ENCODE results near the gene ZNF273.
"Not testable (repeated sequence)": the region's sequence is repeated elsewhere in the genome, so short reads cannot be mapped to it uniquely, and the experiment has no call there.

Gene ZNF273

DNA sequence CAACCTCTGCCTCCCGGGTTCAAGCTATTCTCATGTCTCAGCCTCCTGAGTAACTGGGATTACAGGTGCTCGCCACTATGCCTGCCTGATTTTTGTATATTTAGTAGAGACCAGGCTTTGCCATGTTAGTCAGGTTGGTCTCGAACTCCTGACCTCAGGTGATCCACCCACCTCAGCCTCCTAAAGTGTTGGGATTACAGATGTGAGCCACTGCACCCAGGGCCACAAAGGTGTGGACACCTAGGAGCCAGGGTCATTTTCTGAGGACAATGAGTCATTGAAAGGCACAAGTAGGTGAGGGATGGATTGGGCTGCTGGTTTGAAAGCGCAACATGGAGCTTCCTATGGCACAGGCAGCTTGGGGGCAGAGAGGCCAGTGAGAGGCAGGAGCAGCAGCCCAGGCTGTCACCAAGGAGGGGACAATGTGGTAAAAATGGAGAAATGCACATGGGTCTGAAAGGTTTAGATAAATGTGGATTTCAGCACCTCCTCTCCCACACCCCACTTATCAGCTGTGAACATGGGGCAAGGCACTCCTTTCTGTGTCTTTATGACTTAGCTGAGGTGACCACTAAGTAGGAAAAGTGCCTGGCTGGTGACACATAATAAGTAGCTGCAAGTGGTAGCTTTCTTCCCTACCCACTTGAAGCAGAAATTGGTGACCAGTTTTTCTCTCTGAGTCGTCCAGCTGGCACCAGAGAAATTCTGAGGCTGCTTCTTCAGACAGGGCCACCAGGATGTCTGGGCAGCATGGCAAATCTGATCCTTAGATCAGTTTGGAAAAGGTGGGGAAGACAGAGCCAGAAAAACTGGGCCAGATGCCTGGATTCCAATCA, 41.8 kb downstream of the ZNF273 start:
- WGBS: 76% methylated on average over 5 of the region's 5 CpGs
- H3K27ac ChIP-seq (ENCODE audit: low read length, poor library complexity, severe bottlenecking); H3K9me3 ChIP-seq (ENCODE audit: control insufficient read depth, low read length); H4K91ac ChIP-seq (ENCODE audit: low read length); H3K4me1 ChIP-seq (ENCODE audit: control insufficient read depth, insufficient read depth, low read depth, low read length); H3K14ac ChIP-seq (ENCODE audit: low read length in 2 of 2); H3K4ac ChIP-seq (ENCODE audit: low read depth in 1 of 2, low read length in 2 of 2); DNase-seq; H3K79me1 ChIP-seq (replicated peaks; ENCODE audit: low read length, poor library complexity, severe bottlenecking); H2BK5ac ChIP-seq (ENCODE audit: low read depth, low read length, poor library complexity, severe bottlenecking); H2BK15ac ChIP-seq (ENCODE audit: low read depth, poor library complexity, severe bottlenecking); H3K4me2 ChIP-seq (ENCODE audit: low read length, poor library complexity, severe bottlenecking); H2AFZ ChIP-seq (ENCODE audit: low read depth, low read length); H4K8ac ChIP-seq (ENCODE audit: low read length); H2AK5ac ChIP-seq (ENCODE audit: low read length, severe bottlenecking); H3K9ac ChIP-seq (ENCODE audit: low read length); H2BK120ac ChIP-seq (ENCODE audit: low read depth, low read length); H2BK12ac ChIP-seq (ENCODE audit: low read length in 2 of 2); H3K4me3 ChIP-seq (ENCODE audit: insufficient read depth in 1 of 2, low read depth in 1 of 2, low read length in 2 of 2); H3K23ac ChIP-seq (ENCODE audit: low read length in 2 of 2); H3K36me3 ChIP-seq (ENCODE audit: control insufficient read depth in 1 of 2, insufficient read depth in 2 of 2, low read depth in 1 of 2, low read length in 2 of 2); H3K18ac ChIP-seq (ENCODE audit: low read depth in 1 of 2, low read length in 2 of 2): not testable (repeated sequence)
- H3K27me3 ChIP-seq (ENCODE audit: control insufficient read depth in 1 of 2, insufficient read depth in 1 of 2, low read length in 2 of 2): peaks cover 11 to 36% of the 10 kb centered on the region in 2 experiments

DNA sequence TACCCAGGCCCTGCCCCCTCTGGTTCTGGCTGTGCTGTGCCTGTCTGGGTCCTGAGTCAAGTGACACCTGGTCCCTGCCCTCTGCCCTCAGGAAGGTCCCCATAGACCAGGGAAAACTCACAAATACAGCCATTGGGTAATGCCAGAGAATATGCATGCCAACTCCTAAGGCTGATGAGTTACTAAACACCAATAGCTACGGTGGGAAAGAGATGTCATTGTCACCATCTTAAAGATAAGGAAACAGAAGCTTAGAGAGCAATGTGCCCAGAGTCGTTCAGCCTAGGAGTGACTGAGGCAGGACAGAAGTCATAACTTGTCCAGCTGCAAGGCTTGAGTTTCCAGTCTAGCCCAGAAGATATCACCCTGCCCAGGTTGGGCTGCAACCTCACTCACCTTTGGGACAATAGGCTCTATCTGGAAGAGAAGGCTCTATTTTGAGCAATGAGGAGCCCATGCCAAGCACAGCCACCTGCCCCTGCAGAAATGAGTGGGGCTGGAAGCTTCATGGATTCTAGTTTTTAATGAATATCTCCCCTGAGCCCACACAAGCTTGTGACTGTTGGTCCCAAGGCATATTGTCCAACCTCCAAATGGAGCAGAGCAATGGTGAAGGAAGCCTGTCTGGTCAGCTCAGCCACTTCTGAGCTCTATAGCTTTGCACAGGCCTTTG, 42.6 kb downstream of the ZNF273 start:
- Histone ChIP-seq H3K4me2 (ENCODE audit: low read length, poor library complexity, severe bottlenecking) (no peak overlapping the region), H3K9ac (ENCODE audit: low read length) (no peak overlapping the region), H3K27me3 (ENCODE audit: control insufficient read depth in 1 of 2, insufficient read depth in 1 of 2, low read length in 2 of 2) (peaks cover 11 to 36% of the 10 kb centered on the region in 2 experiments), H3K36me3 (ENCODE audit: control insufficient read depth in 1 of 2, insufficient read depth in 2 of 2, low read depth in 1 of 2, low read length in 2 of 2) (no peaks in the 10 kb centered on the region), H3K4ac (ENCODE audit: low read depth in 1 of 2, low read length in 2 of 2) (no peak overlapping the region), H2AK5ac (ENCODE audit: low read length, severe bottlenecking) (no peak overlapping the region), H2BK120ac (ENCODE audit: low read depth, low read length) (no peak overlapping the region), H3K79me1 (replicated peaks; ENCODE audit: low read length, poor library complexity, severe bottlenecking) (no peaks in the 10 kb centered on the region), H2BK5ac (ENCODE audit: low read depth, low read length, poor library complexity, severe bottlenecking) (no peak overlapping the region), H4K91ac (ENCODE audit: low read length) (no peak overlapping the region), H3K9me3 (ENCODE audit: control insufficient read depth, low read length) (no peaks in the 10 kb centered on the region), H3K23ac (ENCODE audit: low read length in 2 of 2) (no peak overlapping the region), H3K4me3 (ENCODE audit: insufficient read depth in 1 of 2, low read depth in 1 of 2, low read length in 2 of 2) (no peak overlapping the region), H2AFZ (ENCODE audit: low read depth, low read length) (no peak overlapping the region), H3K14ac (ENCODE audit: low read length in 2 of 2) (no peak overlapping the region), H3K18ac (ENCODE audit: low read depth in 1 of 2, low read length in 2 of 2) (no peak overlapping the region), H4K8ac (ENCODE audit: low read length) (no peak overlapping the region), H2BK15ac (ENCODE audit: low read depth, poor library complexity, severe bottlenecking) (no peak overlapping the region), H3K27ac (ENCODE audit: low read length, poor library complexity, severe bottlenecking) (no peak overlapping the region), H3K4me1 (ENCODE audit: control insufficient read depth, insufficient read depth, low read depth, low read length) (peaks cover 5% of the 10 kb centered on the region), H2BK12ac (ENCODE audit: low read length in 2 of 2) (no peak overlapping the region)
- WGBS: 61% methylated on average over 2 of the region's 2 CpGs
- no peak for DNase-seq

DNA sequence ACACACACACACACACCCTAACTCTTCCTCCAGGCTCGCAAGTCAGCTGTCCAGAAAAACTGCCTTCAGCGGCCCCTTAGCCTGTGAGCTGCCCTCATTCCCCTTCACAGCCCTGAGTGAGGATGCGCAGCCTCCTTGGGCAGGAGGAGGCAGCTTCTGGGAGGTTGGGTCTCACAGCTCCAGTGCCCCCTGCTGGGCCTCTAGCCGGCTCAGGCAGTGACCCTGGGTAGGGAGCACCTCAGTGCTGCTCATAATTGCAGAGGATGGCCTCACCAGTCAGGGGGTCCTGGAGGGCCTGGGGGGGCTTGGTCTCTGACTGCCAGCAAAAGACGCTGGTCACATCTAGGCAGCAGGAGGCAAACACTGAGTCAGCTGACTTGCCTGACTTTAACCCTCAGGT, 43.7 kb downstream of the ZNF273 start:
- no peak for DNase-seq
- 26% methylated on average over 5 of the region's 5 CpGs for WGBS
- H2BK12ac ChIP-seq (ENCODE audit: low read length in 2 of 2): no peak overlapping the region
- H3K9ac ChIP-seq (ENCODE audit: low read length): no peak overlapping the region
- H3K9me3 ChIP-seq (ENCODE audit: control insufficient read depth, low read length): no peaks in the 10 kb centered on the region
- H2BK5ac ChIP-seq (ENCODE audit: low read depth, low read length, poor library complexity, severe bottlenecking): no peak overlapping the region
- H2AK5ac ChIP-seq (ENCODE audit: low read length, severe bottlenecking): no peak overlapping the region
- no peak overlapping the region for H3K27ac ChIP-seq (ENCODE audit: low read length, poor library complexity, severe bottlenecking)
- H3K27me3 ChIP-seq (ENCODE audit: control insufficient read depth in 1 of 2, insufficient read depth in 1 of 2, low read length in 2 of 2): peaks cover 11 to 36% of the 10 kb centered on the region in 2 experiments
- no peak overlapping the region for H3K4me2 ChIP-seq (ENCODE audit: low read length, poor library complexity, severe bottlenecking)
- no peak overlapping the region for H3K14ac ChIP-seq (ENCODE audit: low read length in 2 of 2)
- H3K36me3 ChIP-seq (ENCODE audit: control insufficient read depth in 1 of 2, insufficient read depth in 2 of 2, low read depth in 1 of 2, low read length in 2 of 2): no peaks in the 10 kb centered on the region
- H3K4ac ChIP-seq (ENCODE audit: low read depth in 1 of 2, low read length in 2 of 2): no peak overlapping the region
- H3K4me3 ChIP-seq (ENCODE audit: insufficient read depth in 1 of 2, low read depth in 1 of 2, low read length in 2 of 2): no peak overlapping the region
- H3K4me1 ChIP-seq (ENCODE audit: control insufficient read depth, insufficient read depth, low read depth, low read length): peaks cover 5% of the 10 kb centered on the region
- H3K18ac ChIP-seq (ENCODE audit: low read depth in 1 of 2, low read length in 2 of 2): no peak overlapping the region
- no peak overlapping the region for H2AFZ ChIP-seq (ENCODE audit: low read depth, low read length)
- no peaks in the 10 kb centered on the region for H3K79me1 ChIP-seq (replicated peaks; ENCODE audit: low read length, poor library complexity, severe bottlenecking)
- no peak overlapping the region for H3K23ac ChIP-seq (ENCODE audit: low read length in 2 of 2)
- H2BK15ac ChIP-seq (ENCODE audit: low read depth, poor library complexity, severe bottlenecking): no peak overlapping the region
- no peak overlapping the region for H4K91ac ChIP-seq (ENCODE audit: low read length)
- H4K8ac ChIP-seq (ENCODE audit: low read length): no peak overlapping the region
- no peak overlapping the region for H2BK120ac ChIP-seq (ENCODE audit: low read depth, low read length)

DNA sequence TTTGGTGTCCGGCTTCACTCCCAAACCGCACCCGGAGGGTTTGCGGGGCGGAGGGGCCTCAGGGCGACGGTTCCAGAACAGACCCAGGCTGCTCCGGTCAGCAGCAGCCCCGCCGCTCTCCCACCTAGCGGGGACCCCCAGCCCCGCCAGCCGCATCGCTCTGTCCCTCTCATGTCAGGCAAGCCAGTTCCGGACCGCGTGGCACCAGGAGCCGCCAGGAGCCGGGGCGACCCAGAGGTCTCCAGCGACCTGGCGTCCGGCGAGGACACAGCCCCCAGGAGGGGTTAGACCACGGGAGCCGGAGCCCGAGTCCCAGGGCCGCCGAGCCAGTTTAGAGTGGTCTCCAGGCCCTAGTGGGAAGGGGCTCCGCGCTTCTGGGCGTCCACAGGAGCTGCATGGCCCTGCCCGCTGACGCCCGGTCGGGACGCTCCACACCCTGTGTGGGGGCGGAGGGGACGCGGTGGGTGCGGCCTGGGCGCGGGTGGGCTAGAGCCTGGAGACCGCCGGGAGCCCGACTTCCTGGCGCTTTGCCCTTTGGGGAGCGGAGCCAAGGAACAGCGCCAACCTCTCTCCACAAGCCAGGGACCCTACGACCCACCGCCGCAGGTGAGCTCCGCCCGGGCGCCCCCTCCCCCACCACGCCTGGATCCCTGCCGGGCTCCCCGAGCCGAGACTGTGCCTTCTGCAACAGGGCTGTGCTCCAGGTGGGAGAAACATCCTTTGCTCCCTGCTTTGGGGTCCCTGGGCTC, 44.4 kb downstream of the ZNF273 start:
- 9% methylated on average over 59 of the region's 59 CpGs for WGBS
- H3K4me3 ChIP-seq (ENCODE audit: insufficient read depth in 1 of 2, low read depth in 1 of 2, low read length in 2 of 2): peak overlapping the region in 1 of 2 experiments; percentile 33
- H3K27ac ChIP-seq (ENCODE audit: low read length, poor library complexity, severe bottlenecking): no peak overlapping the region
- H2BK5ac ChIP-seq (ENCODE audit: low read depth, low read length, poor library complexity, severe bottlenecking): no peak overlapping the region
- DNase-seq: no peak
- no peak overlapping the region for H4K8ac ChIP-seq (ENCODE audit: low read length)
- no peaks in the 10 kb centered on the region for H3K9me3 ChIP-seq (ENCODE audit: control insufficient read depth, low read length)
- no peak overlapping the region for H3K4ac ChIP-seq (ENCODE audit: low read depth in 1 of 2, low read length in 2 of 2)
- H3K36me3 ChIP-seq (ENCODE audit: control insufficient read depth in 1 of 2, insufficient read depth in 2 of 2, low read depth in 1 of 2, low read length in 2 of 2): no peaks in the 10 kb centered on the region
- H3K18ac ChIP-seq (ENCODE audit: low read depth in 1 of 2, low read length in 2 of 2): no peak overlapping the region
- no peak overlapping the region for H4K91ac ChIP-seq (ENCODE audit: low read length)
- no peaks in the 10 kb centered on the region for H3K79me1 ChIP-seq (replicated peaks; ENCODE audit: low read length, poor library complexity, severe bottlenecking)
- H2BK12ac ChIP-seq (ENCODE audit: low read length in 2 of 2): no peak overlapping the region
- H3K4me1 ChIP-seq (ENCODE audit: control insufficient read depth, insufficient read depth, low read depth, low read length): peaks cover 5% of the 10 kb centered on the region
- no peak overlapping the region for H3K14ac ChIP-seq (ENCODE audit: low read length in 2 of 2)
- no peak overlapping the region for H2AK5ac ChIP-seq (ENCODE audit: low read length, severe bottlenecking)
- no peak overlapping the region for H2BK15ac ChIP-seq (ENCODE audit: low read depth, poor library complexity, severe bottlenecking)
- H2AFZ ChIP-seq (ENCODE audit: low read depth, low read length): no peak overlapping the region
- H3K4me2 ChIP-seq (ENCODE audit: low read length, poor library complexity, severe bottlenecking): no peak overlapping the region
- H3K27me3 ChIP-seq (ENCODE audit: control insufficient read depth in 1 of 2, insufficient read depth in 1 of 2, low read length in 2 of 2): peaks cover 11 to 36% of the 10 kb centered on the region in 2 experiments
- peak overlapping the region in 1 of 2 experiments; percentile 87 for H3K23ac ChIP-seq (ENCODE audit: low read length in 2 of 2)
- no peak overlapping the region for H2BK120ac ChIP-seq (ENCODE audit: low read depth, low read length)
- no peak overlapping the region for H3K9ac ChIP-seq (ENCODE audit: low read length)
